ENCODE data around the gene FRRS1.

The FRRS1 gene

GRCh38 chr1:99697580-99697979 is 68.9 kb downstream of the FRRS1 start:
- CTCF ChIA-PET, result interaction anchor here (0.7 kb wide), 1 partner anchor 43 kb away, joined by 3 read pairs; no protein-coding TSS in a partner anchor
- Mint-ChIP-seq H3K4me1 (no peaks in the 10 kb centered on the region), H3K9me3 (no peaks in the 10 kb centered on the region), H3K27ac (no peak overlapping the region), H3K36me3 (no peaks in the 10 kb centered on the region), H3K27me3 (peaks cover 34% of the 10 kb centered on the region), H3K4me3 (no peak overlapping the region)
- DNase-seq, result no peak

- Mint-ChIP-seq H3K36me3 (no peaks in the 10 kb centered on the region), H3K4me3 (no peak overlapping the region), H3K9me3 (no peaks in the 10 kb centered on the region), H3K4me1 (no peaks in the 10 kb centered on the region), H3K27me3 (peaks cover 37% of the 10 kb centered on the region), H3K27ac (no peak overlapping the region)
- CTCF ChIA-PET, result interaction anchor here (0.5 kb wide), 1 partner anchor 796 kb away, joined by 3 read pairs; no protein-coding TSS in a partner anchor
- no peak for DNase-seq
Observed at GRCh38 chr1:99696616-99697015, 69.8 kb downstream of the FRRS1 start.

GRCh38 chr1:99691175-99691574 is 75.3 kb downstream of the FRRS1 start:
- H3K4me3 Mint-ChIP-seq, result no peak overlapping the region

GRCh38 chr1:99685516-99686180 is 80.8 kb downstream of the FRRS1 start:
- Mint-ChIP-seq H3K4me1 (no peaks in the 10 kb centered on the region), H3K9me3 (no peaks in the 10 kb centered on the region), H3K27ac (no peak overlapping the region), H3K27me3 (peaks cover 18% of the 10 kb centered on the region), H3K4me3 (no peak overlapping the region), H3K36me3 (no peaks in the 10 kb centered on the region)
- peak; percentile 58 for DNase-seq
- CTCF ChIA-PET, result interaction anchor here (0.8 to 1.9 kb wide), 9 partner anchors 9 to 934 kb away, joined by 3 to 10 read pairs (median 3); no protein-coding TSS in a partner anchor

More at GRCh38 chr1:99691175-99691574, 75.3 kb downstream of the FRRS1 start:
- CTCF ChIA-PET, result no interaction called here
- H3K4me1 Mint-ChIP-seq, result no peaks in the 10 kb centered on the region
- no peak overlapping the region for H3K27ac Mint-ChIP-seq
- no peaks in the 10 kb centered on the region for H3K9me3 Mint-ChIP-seq
- no peak for DNase-seq
- peaks cover 29% of the 10 kb centered on the region for H3K27me3 Mint-ChIP-seq
- H3K36me3 Mint-ChIP-seq, result no peaks in the 10 kb centered on the region

- H3K9me3 Mint-ChIP-seq, result no peaks in the 10 kb centered on the region
- DNase-seq, result no peak
- H3K4me1 Mint-ChIP-seq, result no peaks in the 10 kb centered on the region
- H3K36me3 Mint-ChIP-seq, result no peaks in the 10 kb centered on the region
- no peak overlapping the region for H3K4me3 Mint-ChIP-seq
- peaks cover 4% of the 10 kb centered on the region for H3K27me3 Mint-ChIP-seq
- CTCF ChIA-PET, result no interaction called here
- H3K27ac Mint-ChIP-seq, result no peak overlapping the region
Observed at GRCh38 chr1:99682291-99682751, 84.1 kb downstream of the FRRS1 start.

- CTCF ChIA-PET, result no interaction called here
- Mint-ChIP-seq H3K9me3 (no peaks in the 10 kb centered on the region), H3K36me3 (no peaks in the 10 kb centered on the region), H3K4me3 (no peak overlapping the region), H3K4me1 (no peaks in the 10 kb centered on the region), H3K27ac (no peak overlapping the region), H3K27me3 (peaks cover 4% of the 10 kb centered on the region)
- DNase-seq, result no peak
Observed at GRCh38 chr1:99681583-99681982, 84.9 kb downstream of the FRRS1 start.

GRCh38 chr1:99680270-99680669 is 86.2 kb downstream of the FRRS1 start:
- no peak for DNase-seq

GRCh38 chr1:99677416-99677815 is 89.0 kb downstream of the FRRS1 start:
- Mint-ChIP-seq H3K36me3 (no peaks in the 10 kb centered on the region), H3K27ac (no peak overlapping the region), H3K9me3 (no peaks in the 10 kb centered on the region), H3K4me3 (no peak overlapping the region), H3K27me3 (peaks cover 6% of the 10 kb centered on the region), H3K4me1 (no peaks in the 10 kb centered on the region)
- DNase-seq, result no peak
- CTCF ChIA-PET, result no interaction called here

More at GRCh38 chr1:99680270-99680669, 86.2 kb downstream of the FRRS1 start:
- no peak overlapping the region for H3K27ac Mint-ChIP-seq
- H3K9me3 Mint-ChIP-seq, result no peaks in the 10 kb centered on the region
- H3K4me3 Mint-ChIP-seq, result no peak overlapping the region
- H3K27me3 Mint-ChIP-seq, result peaks cover 4% of the 10 kb centered on the region
- CTCF ChIA-PET, result no interaction called here
- H3K4me1 Mint-ChIP-seq, result no peaks in the 10 kb centered on the region
- H3K36me3 Mint-ChIP-seq, result no peaks in the 10 kb centered on the region

GRCh38 chr1:99676876-99677275 is 89.6 kb downstream of the FRRS1 start:
- H3K9me3 Mint-ChIP-seq, result no peaks in the 10 kb centered on the region
- CTCF ChIA-PET, result no interaction called here
- no peak for DNase-seq
- H3K4me1 Mint-ChIP-seq, result no peaks in the 10 kb centered on the region
- no peaks in the 10 kb centered on the region for H3K36me3 Mint-ChIP-seq
- H3K4me3 Mint-ChIP-seq, result no peak overlapping the region
- peaks cover 7% of the 10 kb centered on the region for H3K27me3 Mint-ChIP-seq
- no peak overlapping the region for H3K27ac Mint-ChIP-seq

- Mint-ChIP-seq H3K36me3 (no peaks in the 10 kb centered on the region), H3K4me1 (no peaks in the 10 kb centered on the region), H3K9me3 (no peaks in the 10 kb centered on the region), H3K4me3 (no peak overlapping the region), H3K27me3 (peaks cover 4% of the 10 kb centered on the region), H3K27ac (no peak overlapping the region)
- no peak for DNase-seq
- CTCF ChIA-PET, result no interaction called here
Observed at GRCh38 chr1:99675994-99676393, 90.4 kb downstream of the FRRS1 start.

GRCh38 chr1:99675292-99675691 is 91.1 kb downstream of the FRRS1 start:
- H3K4me1 Mint-ChIP-seq, result no peaks in the 10 kb centered on the region
- no peaks in the 10 kb centered on the region for H3K36me3 Mint-ChIP-seq
- no peak overlapping the region for H3K4me3 Mint-ChIP-seq
- H3K9me3 Mint-ChIP-seq, result no peaks in the 10 kb centered on the region
- H3K27me3 Mint-ChIP-seq, result peaks cover 4% of the 10 kb centered on the region
- no peak overlapping the region for H3K27ac Mint-ChIP-seq
- CTCF ChIA-PET, result no interaction called here
- DNase-seq, result no peak

- peaks cover 4% of the 10 kb centered on the region for H3K27me3 Mint-ChIP-seq
- no peak for DNase-seq
- H3K4me3 Mint-ChIP-seq, result no peak overlapping the region
Observed at GRCh38 chr1:99674115-99675064, 92.0 kb downstream of the FRRS1 start.

GRCh38 chr1:99673315-99673714 is 93.1 kb downstream of the FRRS1 start:
- Mint-ChIP-seq H3K9me3 (no peaks in the 10 kb centered on the region), H3K27me3 (peaks cover 4% of the 10 kb centered on the region), H3K4me3 (no peak overlapping the region), H3K27ac (no peak overlapping the region), H3K36me3 (no peaks in the 10 kb centered on the region), H3K4me1 (no peaks in the 10 kb centered on the region)
- CTCF ChIA-PET, result no interaction called here
- DNase-seq, result no peak

More at GRCh38 chr1:99674115-99675064, 92.0 kb downstream of the FRRS1 start:
- no peaks in the 10 kb centered on the region for H3K4me1 Mint-ChIP-seq
- CTCF ChIA-PET, result no interaction called here
- no peaks in the 10 kb centered on the region for H3K36me3 Mint-ChIP-seq
- H3K9me3 Mint-ChIP-seq, result no peaks in the 10 kb centered on the region
- H3K27ac Mint-ChIP-seq, result no peak overlapping the region

- Mint-ChIP-seq H3K9me3 (no peaks in the 10 kb centered on the region), H3K36me3 (no peaks in the 10 kb centered on the region), H3K4me1 (no peaks in the 10 kb centered on the region), H3K27ac (no peak overlapping the region), H3K4me3 (no peak overlapping the region), H3K27me3 (peaks cover 4% of the 10 kb centered on the region)
- DNase-seq, result no peak
- CTCF ChIA-PET, result interaction anchor here (0.5 kb wide), 1 partner anchor 1051 kb away, joined by 4 read pairs; no protein-coding TSS in a partner anchor
Observed at GRCh38 chr1:99672530-99673213, 93.8 kb downstream of the FRRS1 start.

All from activated naive CD4-positive, alpha-beta T cell treated with anti-CD3 and anti-CD28 coated beads, Interleukin-2, amount 10 ng/mL, durations not matched to agents 7 days and 5 days (primary cell).